Stomach (tissue), 9 donors: ENCODE results near the gene IFNAR1. TPM values are rescaled to one million over a fixed set of nuclear protein-coding genes. Genes with fewer than 3 reads are reported as not detected.

Experiments used
- DNase-seq, 2 donors: peaks; one replicate each; pipeline versions ENCODE4 v3.0.0 to v3.0.0-alpha.2; 2013 to 2019
- H3K27ac ChIP-seq, 5 donors: fragments of 200-600 bp in 4 of 5; sonication (generic) in 4 of 5; one replicate each; pipeline ENCODE4 v1.5.1; 2013 to 2019; ENCODE audit warnings: mild to moderate bottlenecking in 1 of 5, moderate library complexity in 1 of 5
- H3K27me3 ChIP-seq, 3 donors: fragments of 200-600 bp; sonication (generic); one replicate each; pipeline ENCODE4 v1.5.1; 2017 to 2019; ENCODE audit warnings: mixed run types in 1 of 3
- H3K36me3 ChIP-seq, 4 donors: fragments of 200-600 bp; sonication (generic); 1 replicate in 3 of 4; 2 replicates in 1 of 4; pipeline ENCODE4 v1.5.1; 2016 to 2019
- H3K4me1 ChIP-seq, 4 donors: fragments of 200-600 bp; sonication (generic); one replicate each; pipeline ENCODE4 v1.5.1; 2016 to 2019
- H3K4me3 ChIP-seq, 4 donors: fragments of 200-600 bp; sonication (generic) in 3 of 4; one replicate each; pipeline ENCODE4 v1.5.1; 2016 to 2019; ENCODE audit warnings: mild to moderate bottlenecking in 1 of 4
- H3K9me3 ChIP-seq, 4 donors: fragments of 200-600 bp; sonication (generic); one replicate each; pipeline ENCODE4 v1.5.1; 2016 to 2019
- EP300 ChIP-seq: sonication (generic); formaldehyde crosslinking; IDR thresholded peaks from one replicate; pipeline ENCODE4 v1.6.1; 2017; ENCODE audit warnings: antibody characterized with exemption
- POLR2A ChIP-seq, 4 donors: fragments of 450-650 bp; IDR thresholded peaks; one replicate each; pipeline ENCODE4 v1.6.1; 2016; ENCODE audit warnings: antibody characterized with exemption in 4 of 4, control low read depth in 2 of 4, mild to moderate bottlenecking in 1 of 4, moderate library complexity in 1 of 4
- POLR2AphosphoS5 ChIP-seq, 3 donors: sonication (generic); formaldehyde crosslinking; IDR thresholded peaks; one replicate each; pipeline ENCODE4 v1.6.1; 2016; ENCODE audit warnings: antibody characterized with exemption in 3 of 3
- WGBS, 5 donors: extraction: QIAGEN DNeasy Blood & Tissue Kit in 3 of 5; methylation state at CpG; one replicate each; pipeline versions ENCODE4 v1.1.5 to v1.1.7; 2013 to 2018; 5-methylcytosine and 5-hydroxymethylcytosine counted together
- intact Hi-C: fragments of 100-400 bp; cut with DNase I; formaldehyde crosslinking; loops from one replicate; pipeline ENCODE4 v1.15.1; 2023; ENCODE audit warnings: low total_unique reads
- polyA plus RNA-seq, 3 donors: library from polyadenylated mRNA; stranded (reverse); fragments of 200-250 nt; gene quantifications; one replicate each; pipeline ENCODE4 v1.2.3, GENCODE V29; 2013
- total RNA-seq, 5 donors: library from RNA; depleted of rRNA; stranded (reverse); fragments of >200 nt; gene quantifications; one replicate each; pipeline versions ENCODE4 v1.1.0 to v1.2.3, GENCODE V29; 2014 to 2016
- TF ChIP-seq, protein P1 (sequence below), 7 experiments: fragments of 450-650 bp in 4 of 7; fragments of 200-600 bp in 3 of 7; sonication (generic) in 3 of 7; IDR thresholded peaks; one replicate each; pipeline ENCODE4 v1.5.1; 2016 to 2019; ENCODE audit warnings: antibody characterized with exemption in 7 of 7, control low read depth in 2 of 7, mild to moderate bottlenecking in 1 of 7
- donor health status: healthy with polysubstance abuse.
- donor health status: Bipolar disorder and iron deficiency.
- donor health status: healthy.

The IFNAR1 gene
- total and polyA plus RNA-seq, 8 donors = 2.6 to 34.5 (median 11.2) TPM

DNA sequence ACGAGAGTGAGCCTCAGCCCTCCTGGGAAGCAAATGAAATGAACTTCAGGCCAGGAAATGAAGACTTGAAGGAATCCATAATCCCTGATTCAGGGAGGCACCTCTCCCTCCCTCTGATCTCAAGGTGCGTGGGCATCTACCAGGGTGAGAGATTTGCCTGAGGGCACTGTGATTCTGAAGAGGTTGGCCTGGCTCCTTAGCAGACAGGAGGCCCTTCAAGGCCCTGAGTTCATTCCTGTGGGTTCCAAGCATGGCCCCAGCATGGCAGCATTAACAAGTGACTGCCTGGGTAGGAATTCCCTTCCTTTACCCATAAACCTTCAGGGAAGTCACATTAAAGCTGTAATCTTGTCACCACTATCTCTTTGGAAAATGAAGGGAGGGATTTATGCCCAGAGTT, 48.7 kb downstream of the IFNAR1 start:
- Histone ChIP-seq H3K27ac (peak overlapping the region in 4 of 5 donors; percentile 16 to 74 (median 44)), H3K36me3 (no peaks in the 10 kb centered on the region), H3K27me3 (no peaks in the 10 kb centered on the region), H3K4me1 (peaks cover 0 to 23% (median 5%) of the 10 kb centered on the region in 4 donors), H3K9me3 (peaks cover 0 to 2% (median 1%) of the 10 kb centered on the region in 4 donors), H3K4me3 (no peak overlapping the region)
- 81 to 89% (median 86%) methylated on average over 2 of the region's 2 CpGs for WGBS, 5 donors
- no peak for TF ChIP-seq EP300
- TF ChIP-seq POLR2A (IDR thresholded peaks at IDR 0.05) = no peak
- TF ChIP-seq, protein P1, sequence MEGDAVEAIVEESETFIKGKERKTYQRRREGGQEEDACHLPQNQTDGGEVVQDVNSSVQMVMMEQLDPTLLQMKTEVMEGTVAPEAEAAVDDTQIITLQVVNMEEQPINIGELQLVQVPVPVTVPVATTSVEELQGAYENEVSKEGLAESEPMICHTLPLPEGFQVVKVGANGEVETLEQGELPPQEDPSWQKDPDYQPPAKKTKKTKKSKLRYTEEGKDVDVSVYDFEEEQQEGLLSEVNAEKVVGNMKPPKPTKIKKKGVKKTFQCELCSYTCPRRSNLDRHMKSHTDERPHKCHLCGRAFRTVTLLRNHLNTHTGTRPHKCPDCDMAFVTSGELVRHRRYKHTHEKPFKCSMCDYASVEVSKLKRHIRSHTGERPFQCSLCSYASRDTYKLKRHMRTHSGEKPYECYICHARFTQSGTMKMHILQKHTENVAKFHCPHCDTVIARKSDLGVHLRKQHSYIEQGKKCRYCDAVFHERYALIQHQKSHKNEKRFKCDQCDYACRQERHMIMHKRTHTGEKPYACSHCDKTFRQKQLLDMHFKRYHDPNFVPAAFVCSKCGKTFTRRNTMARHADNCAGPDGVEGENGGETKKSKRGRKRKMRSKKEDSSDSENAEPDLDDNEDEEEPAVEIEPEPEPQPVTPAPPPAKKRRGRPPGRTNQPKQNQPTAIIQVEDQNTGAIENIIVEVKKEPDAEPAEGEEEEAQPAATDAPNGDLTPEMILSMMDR (IDR thresholded peaks at IDR 0.05) = no peak
- no peak for TF ChIP-seq POLR2AphosphoS5 (IDR thresholded peaks at IDR 0.05)
- DNase-seq = no peak
- intact Hi-C loops = loop anchor here (10.0 kb wide), 1 partner anchor 169 kb away; no protein-coding TSS in a partner anchor

DNA sequence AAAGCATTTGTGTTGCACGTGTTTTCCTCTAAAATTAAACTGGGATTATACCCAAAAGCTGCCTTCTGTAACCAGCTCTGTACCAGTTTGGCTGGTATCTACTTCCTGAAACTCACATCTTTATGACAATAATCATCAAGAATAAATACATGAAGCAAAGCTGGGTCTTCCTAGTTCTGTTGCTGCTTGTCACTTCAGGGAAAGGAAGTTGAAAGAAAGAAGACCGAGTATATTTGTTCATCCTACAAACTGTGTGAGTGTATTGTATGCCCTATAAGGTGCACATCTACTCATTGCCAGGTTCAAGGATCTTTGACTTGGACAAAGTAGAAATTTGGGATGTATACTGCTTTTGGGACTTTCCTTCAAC, 49.3 kb downstream of the IFNAR1 start:
- 34 to 56% (median 48%) methylated on average over 2 of the region's 2 CpGs for WGBS, 5 donors
- H3K27ac ChIP-seq = peak overlapping the region in 3 of 5 donors; percentile 12 to 74 (median 52)
- intact Hi-C loops = loop anchor here (10.0 kb wide), 1 partner anchor 169 kb away; no protein-coding TSS in a partner anchor
- H3K36me3 ChIP-seq = no peaks in the 10 kb centered on the region
- no peak for DNase-seq
- no peak overlapping the region for H3K4me3 ChIP-seq
- no peaks in the 10 kb centered on the region for H3K9me3 ChIP-seq
- TF ChIP-seq POLR2AphosphoS5 (IDR thresholded peaks at IDR 0.05) = no peak
- TF ChIP-seq, protein P1 (IDR thresholded peaks at IDR 0.05) = no peak
- no peak for TF ChIP-seq EP300
- no peak for TF ChIP-seq POLR2A (IDR thresholded peaks at IDR 0.05)
- H3K27me3 ChIP-seq = no peaks in the 10 kb centered on the region
- peaks cover 0 to 23% (median 5%) of the 10 kb centered on the region in 4 donors for H3K4me1 ChIP-seq

DNA sequence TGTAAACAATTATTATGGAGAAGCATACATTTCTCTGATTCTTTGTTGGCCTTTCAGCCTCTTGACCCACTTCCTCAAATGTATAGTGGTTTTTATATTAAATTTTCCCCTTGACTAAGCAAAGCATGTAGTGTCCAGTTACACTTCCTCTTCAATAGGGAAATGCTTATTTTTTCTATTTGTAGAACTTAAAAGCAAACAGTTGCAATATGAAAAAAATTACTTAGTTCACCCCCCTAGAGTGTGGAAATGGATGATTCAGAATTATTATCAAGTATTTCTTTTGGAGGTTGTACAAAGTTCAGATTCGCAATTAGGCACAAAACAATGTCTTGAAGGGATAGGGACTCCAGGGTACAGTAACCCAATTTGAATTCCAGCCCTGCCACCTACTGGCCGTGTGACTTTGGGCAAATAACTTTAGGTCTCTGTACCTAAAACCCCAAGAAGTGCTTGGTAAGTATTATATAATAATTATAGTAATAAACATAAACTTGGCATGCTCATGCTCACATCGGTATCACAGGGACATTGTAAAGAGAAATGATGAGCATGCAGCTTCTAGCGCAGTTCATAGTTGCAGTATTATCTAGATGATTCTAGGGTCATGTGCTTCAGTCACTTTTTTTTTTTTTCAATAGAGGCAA, 49.8 kb downstream of the IFNAR1 start:
- no peaks in the 10 kb centered on the region for H3K9me3 ChIP-seq
- H3K27me3 ChIP-seq = no peaks in the 10 kb centered on the region
- peak overlapping the region in 3 of 5 donors; percentile 12 to 74 (median 52) for H3K27ac ChIP-seq
- H3K4me1 ChIP-seq = peaks cover 0 to 25% (median 5%) of the 10 kb centered on the region in 4 donors
- peak; percentile 58 to 77 for DNase-seq
- intact Hi-C loops = loop anchor here (10.0 kb wide), 1 partner anchor 170 kb away; no protein-coding TSS in a partner anchor
- TF ChIP-seq, protein P1 (IDR thresholded peaks at IDR 0.05) = peak in 5 of 7 experiments; percentile 27 to 67 (median 49)
- TF ChIP-seq EP300 (no peak), POLR2AphosphoS5 (IDR thresholded peaks at IDR 0.05) (peak in 1 of 3 donors; percentile 29)
- 12 to 21% (median 13%) methylated on average over 4 of the region's 4 CpGs for WGBS, 5 donors
- H3K4me3 ChIP-seq = no peak overlapping the region
- H3K36me3 ChIP-seq = no peaks in the 10 kb centered on the region

DNA sequence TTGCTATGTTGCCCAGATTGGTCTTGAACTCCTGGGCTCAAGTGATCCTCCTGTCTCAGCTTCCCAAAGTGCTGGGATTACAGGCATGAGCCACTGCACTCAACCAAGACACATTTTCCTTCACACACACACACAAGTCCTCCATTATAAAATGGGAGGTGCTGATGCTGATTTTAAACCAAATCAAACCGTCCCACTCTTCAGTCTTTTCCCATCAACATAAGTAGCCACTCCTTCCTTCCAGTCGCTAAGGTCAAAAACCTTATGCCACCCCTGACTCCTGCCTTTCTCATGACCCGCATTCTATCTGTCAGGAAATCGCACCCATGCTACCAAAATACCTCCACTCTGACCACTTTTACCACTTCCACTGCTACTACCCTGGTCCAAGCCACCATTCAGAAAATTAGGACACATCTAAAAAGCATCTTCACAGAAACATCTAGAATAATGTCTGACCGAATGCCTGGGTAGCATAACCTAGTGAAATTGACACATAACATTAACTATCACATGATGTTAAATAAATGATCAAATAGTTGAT, 50.4 kb downstream of the IFNAR1 start:
- intact Hi-C loops = loop anchor here (10.0 kb wide), 1 partner anchor 170 kb away; no protein-coding TSS in a partner anchor
- H3K36me3 ChIP-seq = no peaks in the 10 kb centered on the region
- H3K27ac ChIP-seq = peak overlapping the region in 3 of 5 donors; percentile 1 to 74 (median 38)
- H3K9me3 ChIP-seq = no peaks in the 10 kb centered on the region
- TF ChIP-seq POLR2A (IDR thresholded peaks at IDR 0.05) (no peak), POLR2AphosphoS5 (IDR thresholded peaks at IDR 0.05) (no peak), EP300 (no peak)
- TF ChIP-seq, protein P1 (IDR thresholded peaks at IDR 0.05) = no peak
- H3K27me3 ChIP-seq = no peaks in the 10 kb centered on the region
- DNase-seq = no peak
- WGBS, 5 donors = 63 to 72% (median 68%) methylated on average over 5 of the region's 5 CpGs
- H3K4me1 ChIP-seq = peaks cover 2 to 31% (median 10%) of the 10 kb centered on the region in 4 donors
- H3K4me3 ChIP-seq = no peak overlapping the region
